Activated T-cell treated with anti-CD3 and anti-CD28 coated beads, Interleukin-2, amount 50 U/mL, for 24 hours (primary cell): ENCODE data around the gene PBX2.
"Not testable (repeated sequence)": the region's sequence is repeated elsewhere in the genome, so short reads cannot be mapped to it uniquely, and the experiment has no call there.

Experiments used
- DNase-seq: peaks from one replicate; pipeline ENCODE4 v3.0.0-alpha.2; 2020
- H3K27ac Mint-ChIP-seq: 2 replicates; pipeline ENCODE4 v1.8.0; 2020; ENCODE audit warnings: mild to moderate bottlenecking, mixed read lengths
- H3K27me3 Mint-ChIP-seq: 2 replicates; pipeline ENCODE4 v1.8.0; 2020; ENCODE audit warnings: mixed read lengths
- H3K36me3 Mint-ChIP-seq: 2 replicates; pipeline ENCODE4 v1.8.0; 2020; ENCODE audit warnings: low read depth, mixed read lengths
- H3K4me1 Mint-ChIP-seq: 2 replicates; pipeline ENCODE4 v1.8.0; 2020; ENCODE audit warnings: low read depth, mixed read lengths
- H3K4me3 Mint-ChIP-seq: 2 replicates; pipeline ENCODE4 v1.8.0; 2020; ENCODE audit warnings: mild to moderate bottlenecking, moderate library complexity, mixed read lengths
- H3K9me3 Mint-ChIP-seq: 2 replicates; pipeline ENCODE4 v1.8.0; 2020; ENCODE audit warnings: mixed read lengths

PBX2 gene

GRCh38 chr6:32147401-32148132, 42.4 kb downstream of the PBX2 start:
- no peak overlapping the region for H3K4me3 Mint-ChIP-seq
- H3K27me3 Mint-ChIP-seq: peaks cover 28% of the 10 kb centered on the region

GRCh38 chr6:32146687-32147086, 43.3 kb downstream of the PBX2 start:
- H3K36me3 Mint-ChIP-seq: no peaks in the 10 kb centered on the region
- no peak for DNase-seq
- H3K4me1 Mint-ChIP-seq: peaks cover 27% of the 10 kb centered on the region
- no peaks in the 10 kb centered on the region for H3K9me3 Mint-ChIP-seq
- no peak overlapping the region for H3K4me3 Mint-ChIP-seq
- H3K27ac Mint-ChIP-seq: no peak overlapping the region
- H3K27me3 Mint-ChIP-seq: peaks cover 28% of the 10 kb centered on the region

More at GRCh38 chr6:32147401-32148132, 42.4 kb downstream of the PBX2 start:
- Mint-ChIP-seq H3K9me3 (no peaks in the 10 kb centered on the region), H3K27ac (no peak overlapping the region), H3K4me1 (peaks cover 35% of the 10 kb centered on the region), H3K36me3 (no peaks in the 10 kb centered on the region)
- DNase-seq: no peak

GRCh38 chr6:32146287-32146686, 43.7 kb downstream of the PBX2 start:
- Mint-ChIP-seq H3K36me3 (no peaks in the 10 kb centered on the region), H3K9me3 (no peaks in the 10 kb centered on the region), H3K4me1 (peaks cover 25% of the 10 kb centered on the region), H3K27me3 (peaks cover 26% of the 10 kb centered on the region), H3K27ac (no peak overlapping the region), H3K4me3 (no peak overlapping the region)
- DNase-seq: no peak

- H3K27me3 Mint-ChIP-seq: peaks cover 14% of the 10 kb centered on the region
- H3K4me1 Mint-ChIP-seq: peaks cover 13% of the 10 kb centered on the region
- not testable (repeated sequence) for H3K9me3 Mint-ChIP-seq, H3K4me3 Mint-ChIP-seq, H3K36me3 Mint-ChIP-seq, DNase-seq, H3K27ac Mint-ChIP-seq
Measured at GRCh38 chr6:32144238-32144637, 45.8 kb downstream of the PBX2 start.

GRCh38 chr6:32140420-32141046, 49.5 kb downstream of the PBX2 start:
- no peaks in the 10 kb centered on the region for H3K4me1 Mint-ChIP-seq
- no peak overlapping the region for H3K4me3 Mint-ChIP-seq
- no peaks in the 10 kb centered on the region for H3K36me3 Mint-ChIP-seq
- H3K9me3 Mint-ChIP-seq: no peaks in the 10 kb centered on the region
- DNase-seq: no peak
- H3K27me3 Mint-ChIP-seq: no peaks in the 10 kb centered on the region
- H3K27ac Mint-ChIP-seq: no peak overlapping the region

- H3K4me3 Mint-ChIP-seq: no peak overlapping the region
- no peak for DNase-seq
- no peaks in the 10 kb centered on the region for H3K27me3 Mint-ChIP-seq
- H3K36me3 Mint-ChIP-seq: no peaks in the 10 kb centered on the region
- H3K4me1 Mint-ChIP-seq: no peaks in the 10 kb centered on the region
- no peak overlapping the region for H3K27ac Mint-ChIP-seq
- H3K9me3 Mint-ChIP-seq: no peaks in the 10 kb centered on the region
Measured at GRCh38 chr6:32139590-32139989, 50.4 kb downstream of the PBX2 start.

- H3K9me3 Mint-ChIP-seq: no peaks in the 10 kb centered on the region
- DNase-seq: no peak
- no peak overlapping the region for H3K27ac Mint-ChIP-seq
- H3K36me3 Mint-ChIP-seq: no peaks in the 10 kb centered on the region
- no peaks in the 10 kb centered on the region for H3K27me3 Mint-ChIP-seq
- no peaks in the 10 kb centered on the region for H3K4me1 Mint-ChIP-seq
- no peak overlapping the region for H3K4me3 Mint-ChIP-seq
Measured at GRCh38 chr6:32137454-32137853, 52.5 kb downstream of the PBX2 start.
